ENCODE results near the gene MYH3.

MYH3 gene

DNA sequence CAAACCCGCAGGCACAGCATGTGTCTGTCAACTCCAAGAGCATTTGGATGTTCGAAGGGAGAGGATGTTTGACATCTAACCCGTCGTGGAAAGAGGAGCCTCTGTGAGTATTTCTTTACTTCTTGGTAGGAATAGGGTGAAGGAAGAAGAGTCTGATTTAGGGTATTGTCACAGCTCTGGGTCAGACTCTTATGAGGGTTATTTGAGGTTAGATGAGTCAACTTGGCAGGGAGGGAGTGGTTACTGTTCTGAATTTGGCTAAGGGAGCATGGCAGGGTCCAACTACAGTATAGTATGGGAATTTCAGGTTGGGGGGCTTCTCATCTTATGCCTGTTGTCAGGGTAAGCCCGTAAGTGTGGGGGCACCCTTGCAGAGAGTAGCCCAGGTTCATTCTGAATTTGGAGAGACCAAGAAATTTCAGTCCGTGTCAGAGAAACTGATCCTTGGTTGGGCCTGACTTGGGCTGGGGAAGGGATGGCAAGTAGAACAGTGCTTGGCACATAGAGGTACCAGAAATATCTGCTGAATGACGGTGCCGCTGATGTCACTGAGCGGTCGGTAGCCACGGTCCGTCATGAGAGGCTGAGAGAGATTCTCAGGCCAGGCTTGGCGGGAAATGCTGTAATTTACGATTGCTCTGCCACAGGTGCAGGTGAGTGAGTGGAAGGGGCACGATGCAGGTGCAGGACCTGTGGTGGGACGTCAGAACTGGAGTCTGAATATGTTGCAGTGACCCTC lies 43.2 kb downstream of the MYH3 start:
- DNase-seq (ENCODE audit: low read depth) = no peak

DNA sequence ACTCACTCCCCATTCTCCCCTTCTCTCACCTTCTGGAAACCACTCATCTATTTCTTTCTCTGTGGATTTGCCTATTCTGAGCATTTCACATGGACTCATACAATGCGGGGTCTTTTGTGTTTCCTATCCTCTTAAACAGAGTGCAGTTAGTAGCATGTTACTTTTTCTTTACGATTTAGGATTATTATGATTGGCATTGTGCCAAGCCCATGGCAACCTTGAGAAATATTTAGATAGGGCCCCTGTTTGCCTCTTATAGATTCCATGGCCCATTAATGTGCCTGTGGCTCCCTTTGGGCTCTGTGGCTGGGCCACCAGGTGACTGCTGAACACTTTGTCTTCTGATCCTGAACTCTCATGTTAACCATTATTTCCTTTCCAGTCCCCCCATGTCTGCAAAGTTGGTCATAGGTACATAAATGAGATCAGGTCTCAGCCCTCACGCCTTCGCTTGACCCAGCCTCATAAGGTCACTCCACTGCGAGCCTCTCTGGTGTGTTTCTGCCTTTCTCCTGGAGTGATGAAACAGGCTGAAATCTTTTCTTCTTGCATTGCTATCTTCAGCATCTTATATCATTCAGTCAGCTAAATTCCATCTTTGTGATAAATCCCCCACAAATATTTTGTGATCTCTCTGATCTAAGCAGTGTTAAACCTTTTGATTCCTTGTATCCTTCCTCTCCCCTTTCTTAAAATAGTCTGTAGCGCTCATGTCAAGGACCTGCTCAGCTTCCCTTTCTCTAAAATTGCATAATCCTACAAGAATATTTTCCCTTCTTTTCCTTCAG lies 44.0 kb downstream of the MYH3 start:
- DNase-seq (ENCODE audit: low read depth) = peak; percentile 42

DNA sequence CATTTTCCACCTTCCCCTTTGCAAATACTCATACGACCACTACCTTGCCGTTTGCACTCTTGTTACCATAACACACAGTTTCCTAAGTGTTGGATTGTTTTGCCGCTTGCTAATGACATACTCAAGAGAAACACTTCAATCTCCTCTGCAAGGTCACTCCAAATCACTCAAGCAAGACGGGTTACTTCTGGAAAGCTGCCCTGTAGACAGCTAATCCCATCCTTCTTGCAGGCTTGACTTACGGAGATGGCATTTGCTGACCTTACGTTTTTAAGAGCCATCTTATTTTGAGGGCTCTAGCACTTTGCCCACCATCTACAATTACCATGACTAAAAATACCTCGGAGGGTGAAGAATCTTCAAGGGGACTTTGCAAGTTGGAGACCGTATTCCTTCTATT lies 46.2 kb downstream of the MYH3 start:
- no peak for DNase-seq (ENCODE audit: low read depth)

DNA sequence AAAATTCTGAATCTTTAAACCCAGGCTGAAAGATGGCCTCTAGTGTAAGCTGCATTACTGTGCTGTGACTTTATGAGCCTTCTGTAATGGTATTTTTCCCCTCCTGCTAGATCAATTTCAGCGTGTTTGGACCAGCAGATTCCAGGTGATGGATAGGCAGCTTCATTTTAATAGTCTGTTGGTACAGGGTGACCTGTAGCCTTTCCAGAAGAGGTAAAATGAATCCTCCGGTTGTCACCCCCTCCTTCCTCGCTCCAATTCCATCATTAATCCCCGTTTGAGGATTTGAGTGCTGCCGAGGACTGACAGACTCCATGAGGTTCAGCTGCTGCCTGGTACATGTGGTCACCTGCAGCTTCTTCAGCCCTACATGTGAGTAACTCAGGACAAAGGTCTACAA lies 48.9 kb downstream of the MYH3 start:
- DNase-seq (ENCODE audit: low read depth) = no peak

GRCh38 chr17:10606110-10606509 lies 51.0 kb downstream of the MYH3 start:
- DNase-seq (ENCODE audit: low read depth) = no peak

DNA sequence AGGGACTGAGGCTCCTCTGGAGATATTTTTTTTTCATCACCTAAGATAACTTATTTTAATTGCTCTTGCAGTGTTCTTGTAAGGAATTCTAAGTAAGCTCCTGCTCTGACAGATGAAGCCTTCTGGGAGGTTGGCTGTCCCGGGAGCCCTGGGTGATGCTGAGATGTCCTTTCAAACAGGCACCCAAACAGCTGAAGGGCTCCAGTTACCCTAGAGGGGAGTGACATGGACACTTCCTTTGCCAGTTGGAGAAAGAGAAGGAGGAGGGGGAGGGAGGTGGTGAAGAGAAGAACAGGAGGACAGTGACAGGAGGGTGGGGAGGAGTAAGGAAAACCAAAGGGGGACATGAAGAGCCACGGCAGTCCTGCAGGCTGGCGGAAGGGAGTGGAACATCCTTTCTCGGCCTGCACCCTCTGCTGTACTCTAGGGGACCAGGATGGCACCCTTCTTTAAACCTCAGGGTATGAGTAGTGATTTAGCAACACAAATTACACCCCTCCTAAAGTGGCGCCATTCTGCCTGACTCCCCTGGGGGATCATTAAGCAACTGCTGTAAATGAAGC lies 51.8 kb downstream of the MYH3 start:
- DNase-seq (ENCODE audit: low read depth) = no peak

GRCh38 chr17:10604521-10604920 lies 52.6 kb downstream of the MYH3 start:
- no peak for DNase-seq (ENCODE audit: low read depth)

- DNase-seq (ENCODE audit: low read depth) = no peak
Observed at GRCh38 chr17:10603931-10604330, 53.2 kb downstream of the MYH3 start.

DNA sequence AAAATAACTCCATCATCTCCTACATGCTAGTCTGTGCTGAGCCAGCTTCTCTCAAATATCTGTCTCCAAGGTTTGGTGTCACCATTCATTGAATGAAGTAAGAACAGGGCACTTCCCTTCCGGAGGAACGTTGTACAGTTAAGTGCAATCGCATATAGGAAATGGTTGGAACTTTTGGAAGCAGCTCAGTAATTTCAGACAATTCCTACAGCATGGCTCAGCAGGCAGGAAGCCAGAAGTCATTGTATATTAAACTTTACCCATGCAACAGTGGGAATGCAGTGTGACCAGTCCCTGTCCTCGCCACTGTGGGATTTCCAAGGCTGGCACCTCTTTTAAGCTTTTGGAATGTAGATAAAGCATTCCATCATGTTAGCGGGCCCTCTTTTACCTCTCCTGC lies 56.5 kb downstream of the MYH3 start:
- no peak for DNase-seq (ENCODE audit: low read depth)

GRCh38 chr17:10598621-10599020 lies 58.5 kb downstream of the MYH3 start:
- DNase-seq (ENCODE audit: low read depth) = no peak

DNA sequence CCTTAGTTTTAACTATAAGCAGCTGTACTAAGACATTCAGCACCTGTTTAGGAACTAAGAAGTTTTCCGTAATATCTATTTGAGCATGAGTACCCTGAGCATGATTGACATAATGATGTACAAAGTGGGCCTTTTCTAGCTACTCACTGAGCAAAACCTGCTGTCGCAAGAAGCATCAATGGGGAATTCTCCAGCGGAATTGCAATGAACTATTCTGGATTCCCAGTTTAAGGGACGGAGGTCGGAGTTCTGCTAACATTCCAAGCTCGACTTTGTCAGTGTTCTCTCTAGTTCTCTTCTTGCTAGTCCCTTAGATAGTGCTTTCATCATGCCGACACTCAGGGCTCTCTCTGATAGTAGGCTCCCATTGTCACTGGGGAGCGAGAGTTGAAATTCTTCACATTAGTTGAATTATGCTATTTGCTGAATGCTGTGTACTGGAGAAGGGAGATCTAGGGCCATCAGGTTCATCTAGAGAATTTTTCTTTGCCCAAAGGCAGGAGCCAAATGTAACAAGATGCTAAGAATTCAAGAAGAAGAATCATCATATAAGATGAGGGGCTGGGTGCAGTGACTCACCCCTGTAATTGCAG lies 67.5 kb downstream of the MYH3 start:
- no peak for DNase-seq (ENCODE audit: low read depth)

- no peak for DNase-seq (ENCODE audit: low read depth)
Observed at GRCh38 chr17:10585529-10585928, 71.6 kb downstream of the MYH3 start.

DNA sequence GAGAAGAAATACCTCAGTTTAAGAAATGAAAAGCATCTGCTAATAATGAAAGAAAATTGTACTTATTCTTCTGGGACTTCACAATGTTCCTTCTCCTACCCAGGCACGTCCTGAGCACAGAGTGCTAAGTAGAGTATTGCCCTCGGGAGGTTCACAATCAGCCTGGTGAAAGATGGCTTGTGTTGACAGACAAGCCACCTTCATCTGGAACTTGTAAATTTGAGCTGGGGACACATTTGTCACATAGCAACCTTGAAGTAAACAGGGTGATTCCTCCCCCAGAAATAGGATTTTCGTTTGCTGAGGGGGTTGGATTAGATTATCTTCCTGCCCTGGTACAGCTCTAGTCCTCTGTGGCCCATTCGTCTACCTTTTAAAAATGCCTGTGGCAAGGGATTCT lies 73.3 kb downstream of the MYH3 start:
- no peak for DNase-seq (ENCODE audit: low read depth)

GRCh38 chr17:10579270-10579669 lies 77.8 kb downstream of the MYH3 start:
- DNase-seq (ENCODE audit: low read depth) = no peak

Data from fibroblast of the conjunctiva (primary cell).